Heart right ventricle (tissue), 16 donors: Measurements from ENCODE around the gene SMS. TPM values are rescaled to one million over a fixed set of nuclear protein-coding genes. Genes with fewer than 3 reads are reported as not detected.

Source experiments
- ATAC-seq, 8 donors: fragments of 200-7000 bp; cut with Tn5 transposase; one replicate each; pipeline ENCODE4 v1.9.1; 2020; ENCODE audit warnings: mild to moderate bottlenecking in 8 of 8, moderate library complexity in 8 of 8, moderate number of reproducible peaks in 1 of 8
- DNase-seq, 2 donors: peaks; one replicate each; pipeline ENCODE4 v3.0.0-alpha.2; 2020
- H3K27ac ChIP-seq, 10 donors: fragments of 200-600 bp; sonication (generic) in 2 of 10; one replicate each; pipeline versions ENCODE4 v1.5.0 to v1.8.0; 2020 to 2022; ENCODE audit warnings: mild to moderate bottlenecking in 3 of 10
- H3K27me3 ChIP-seq, 7 donors: fragments of 200-600 bp; one replicate each; pipeline ENCODE4 v1.8.0; 2021 to 2022; ENCODE audit warnings: mild to moderate bottlenecking in 2 of 7
- H3K36me3 ChIP-seq, 9 donors: fragments of 200-600 bp; sonication (generic) in 1 of 9; one replicate each; pipeline versions ENCODE4 v1.5.0 to v1.8.0; 2020 to 2022; ENCODE audit warnings: mild to moderate bottlenecking in 2 of 9
- H3K4me1 ChIP-seq, 9 donors: fragments of 200-600 bp; sonication (generic) in 1 of 9; one replicate each; pipeline versions ENCODE4 v1.5.0 to v1.8.0; 2020 to 2022; ENCODE audit warnings: mild to moderate bottlenecking in 4 of 9
- H3K4me3 ChIP-seq, 10 donors: fragments of 200-600 bp; sonication (generic) in 2 of 10; one replicate each; pipeline versions ENCODE4 v1.5.0 to v1.8.0; 2020 to 2022; ENCODE audit warnings: mild to moderate bottlenecking in 7 of 10, moderate library complexity in 2 of 10
- H3K9me3 ChIP-seq, 11 donors: fragments of 200-600 bp in 10 of 11; sonication (generic) in 2 of 11; one replicate each; pipeline versions ENCODE4 v1.5.0 to v1.8.0; 2013 to 2022; ENCODE audit warnings: mild to moderate bottlenecking in 2 of 11, control low read depth in 1 of 11, moderate library complexity in 1 of 11
- WGBS, 2 donors: extraction: QIAGEN DNeasy Blood & Tissue Kit; methylation state at CpG; one replicate each; pipeline ENCODE4 v1.1.7; 2013; ENCODE audit warnings: inconsistent platforms in 1 of 2; 5-methylcytosine and 5-hydroxymethylcytosine counted together
- intact Hi-C, 10 donors: fragments of 100-400 bp; cut with DNase I; formaldehyde crosslinking; loops; one replicate each; pipeline versions ENCODE4 v1.11.1 to v1.14.2; 2022
- polyA plus RNA-seq, 2 donors: library from polyadenylated mRNA; stranded (reverse); fragments of 200-250 nt; gene quantifications; one replicate each; pipeline ENCODE4 v1.2.3, GENCODE V29; 2013
- total RNA-seq, 10 donors: library from RNA; stranded (reverse); fragmentation: NEBNext Ultra II Directional in 3 of 10; extraction: Animal tissue kit (Norgen Biotek cat#: 25700) in 3 of 10; gene quantifications; one replicate each; pipeline versions ENCODE4 v1.2.1 to v1.2.4, GENCODE V29; 2021 to 2023
- TF ChIP-seq, protein P1 (sequence below), 9 donors: fragments of 200-600 bp; sonication (generic) in 2 of 9; IDR thresholded peaks; one replicate each; pipeline versions ENCODE4 v1.5.0 to v1.8.0; 2021 to 2022; ENCODE audit warnings: antibody characterized with exemption in 9 of 9, mild to moderate bottlenecking in 5 of 9, moderate library complexity in 1 of 9
- donor health status: Arrhythmogenic right ventricular cardiomyopathy.
- donor health status: ischemic (EF 13 %, LVEDD 7.1; RV severe dilation, severe dysfunction).
- donor health status: healthy with polysubstance abuse.
- donor health status: DM: no; HTN: yes; CAD: no.
- donor health status: DM: no; HTN: no; CAD: no.
- donor health status: ischemic (EF 25% LVEDD 6.9; RV normal size, moderate dysfunction).
- donor health status: ischemic (EF 25% LVEDD 5.7; RV mildly dilated, moderate dysfunction).
- donor health status: healthy.
- donor health status: DM: yes; HTN: yes; CAD: no.
- donor health status: Ischemic cardiomyopathy.
- donor health status: ischemic (EF 35%, LVEDD 5.7; RV mildly dilated, moderate dysfunction).
- donor health status: nonischemic (EF 11% LVEDD 7.7; RV severe dilation, severe dysfunction).
- donor health status: DM: yes; HTN: yes; CAD: no.
- donor health status: PGD.
- donor health status: ischemic (EF 29% LVEDD 5.4; RV normal size, mild dysfunction).
- donor health status: nonischemic (EF 23%, LVEDD 6.1; RV moderate dilation, normal function).

The SMS gene
- total and polyA plus RNA-seq, 12 donors = 22.3 to 70.9 (median 53.5) TPM

DNA sequence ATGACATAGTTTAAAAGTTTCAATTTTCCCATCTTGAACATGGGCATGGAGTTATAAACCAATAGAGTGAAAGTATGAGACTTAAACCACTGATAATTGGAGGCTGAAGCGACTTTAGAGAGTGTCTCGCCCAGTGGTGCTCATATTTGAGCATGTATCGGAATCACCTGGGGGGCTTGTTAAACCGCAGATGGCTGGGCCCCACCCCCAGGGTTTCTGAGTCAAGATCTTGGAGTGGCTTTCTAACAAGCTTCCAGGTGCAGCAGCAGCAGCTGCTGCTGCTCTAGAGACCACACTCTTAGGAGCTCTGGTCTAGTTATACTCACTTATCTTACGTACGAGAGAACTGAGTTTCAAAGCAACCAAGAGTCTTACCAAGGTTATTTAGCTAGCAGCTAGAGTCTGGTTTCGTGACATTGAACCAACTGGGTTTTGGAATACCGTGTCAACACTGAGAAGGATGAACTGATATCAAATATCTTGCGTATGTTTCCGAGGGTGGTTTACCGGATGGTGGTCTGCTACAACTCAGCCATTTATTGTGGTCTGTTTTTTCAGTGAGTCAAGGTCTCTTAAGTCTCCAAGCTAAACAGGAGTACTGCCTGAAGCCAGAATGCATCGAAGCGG, 97.5 kb downstream of the SMS start:
- Histone ChIP-seq H3K9me3 (no peaks in the 10 kb centered on the region), H3K27me3 (peaks cover 0 to 4% (median 0%) of the 10 kb centered on the region in 7 donors), H3K4me3 (no peak overlapping the region), H3K36me3 (no peaks in the 10 kb centered on the region), H3K27ac (no peak overlapping the region), H3K4me1 (no peaks in the 10 kb centered on the region)
- DNase-seq = no peak
- intact Hi-C loops = no loop called here
- TF ChIP-seq, protein P1, sequence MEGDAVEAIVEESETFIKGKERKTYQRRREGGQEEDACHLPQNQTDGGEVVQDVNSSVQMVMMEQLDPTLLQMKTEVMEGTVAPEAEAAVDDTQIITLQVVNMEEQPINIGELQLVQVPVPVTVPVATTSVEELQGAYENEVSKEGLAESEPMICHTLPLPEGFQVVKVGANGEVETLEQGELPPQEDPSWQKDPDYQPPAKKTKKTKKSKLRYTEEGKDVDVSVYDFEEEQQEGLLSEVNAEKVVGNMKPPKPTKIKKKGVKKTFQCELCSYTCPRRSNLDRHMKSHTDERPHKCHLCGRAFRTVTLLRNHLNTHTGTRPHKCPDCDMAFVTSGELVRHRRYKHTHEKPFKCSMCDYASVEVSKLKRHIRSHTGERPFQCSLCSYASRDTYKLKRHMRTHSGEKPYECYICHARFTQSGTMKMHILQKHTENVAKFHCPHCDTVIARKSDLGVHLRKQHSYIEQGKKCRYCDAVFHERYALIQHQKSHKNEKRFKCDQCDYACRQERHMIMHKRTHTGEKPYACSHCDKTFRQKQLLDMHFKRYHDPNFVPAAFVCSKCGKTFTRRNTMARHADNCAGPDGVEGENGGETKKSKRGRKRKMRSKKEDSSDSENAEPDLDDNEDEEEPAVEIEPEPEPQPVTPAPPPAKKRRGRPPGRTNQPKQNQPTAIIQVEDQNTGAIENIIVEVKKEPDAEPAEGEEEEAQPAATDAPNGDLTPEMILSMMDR (IDR thresholded peaks at IDR 0.05) = no peak
- no peak for ATAC-seq
- 87 to 93% methylated on average over 13 of the region's 13 CpGs for WGBS, 2 donors

DNA sequence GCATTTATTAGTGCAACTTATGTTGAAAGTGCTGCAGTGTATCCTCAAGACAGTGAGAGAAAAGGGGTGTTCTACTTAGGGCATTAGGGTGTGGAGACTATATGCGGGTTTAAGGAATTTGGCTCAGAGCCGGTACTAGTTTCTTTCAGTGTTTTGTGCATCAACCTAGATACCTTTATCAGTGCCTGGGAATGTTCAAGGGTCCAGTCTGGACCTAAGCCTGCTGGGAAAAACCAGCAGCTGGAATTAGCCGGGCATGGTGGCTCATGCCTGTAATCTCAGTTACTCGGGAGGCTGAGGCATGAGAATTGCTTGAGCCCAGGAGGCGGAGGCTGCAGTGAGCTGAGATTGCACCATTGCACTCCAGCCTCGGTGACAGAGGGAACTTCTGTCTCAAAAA, 99.0 kb downstream of the SMS start:
- 85 to 89% methylated on average over 6 of the region's 6 CpGs for WGBS, 2 donors
- ATAC-seq (no peak), DNase-seq (no peak)
- H3K4me3 ChIP-seq = no peak overlapping the region
- intact Hi-C loops = no loop called here
- H3K27me3 ChIP-seq = peaks cover 0 to 4% (median 0%) of the 10 kb centered on the region in 7 donors
- H3K27ac ChIP-seq = no peak overlapping the region
- H3K9me3 ChIP-seq = no peaks in the 10 kb centered on the region
- TF ChIP-seq, protein P1 (IDR thresholded peaks at IDR 0.05) = no peak
- no peaks in the 10 kb centered on the region for H3K4me1 ChIP-seq
- no peaks in the 10 kb centered on the region for H3K36me3 ChIP-seq

DNA sequence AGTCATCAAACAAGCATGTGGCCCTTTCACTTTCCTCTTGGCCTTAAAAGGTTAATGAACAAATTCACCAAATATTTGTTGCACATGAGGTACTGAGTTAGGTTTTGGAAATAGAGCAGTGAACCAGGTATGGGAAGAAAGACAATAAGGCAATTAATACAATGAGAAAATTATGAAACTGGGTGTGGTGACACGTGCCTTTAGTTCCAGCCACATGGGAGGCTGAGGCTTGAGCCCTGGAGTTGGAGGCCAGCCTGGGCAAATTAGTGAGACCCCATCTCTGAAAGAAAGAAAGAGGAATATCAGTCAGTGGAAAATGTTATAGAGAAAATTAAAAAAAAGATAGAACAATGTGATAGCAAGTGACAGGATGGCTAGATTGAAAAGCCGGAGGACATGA, 99.7 kb downstream of the SMS start:
- H3K27me3 ChIP-seq = peaks cover 0 to 4% (median 0%) of the 10 kb centered on the region in 7 donors
- ATAC-seq (no peak), DNase-seq (no peak)
- H3K4me3 ChIP-seq = no peak overlapping the region
- TF ChIP-seq, protein P1 (IDR thresholded peaks at IDR 0.05) = no peak
- no peak overlapping the region for H3K27ac ChIP-seq
- intact Hi-C loops = no loop called here
- 87 to 94% methylated on average over 2 of the region's 2 CpGs for WGBS, 2 donors
- no peaks in the 10 kb centered on the region for H3K36me3 ChIP-seq
- no peaks in the 10 kb centered on the region for H3K4me1 ChIP-seq
- H3K9me3 ChIP-seq = no peaks in the 10 kb centered on the region

DNA sequence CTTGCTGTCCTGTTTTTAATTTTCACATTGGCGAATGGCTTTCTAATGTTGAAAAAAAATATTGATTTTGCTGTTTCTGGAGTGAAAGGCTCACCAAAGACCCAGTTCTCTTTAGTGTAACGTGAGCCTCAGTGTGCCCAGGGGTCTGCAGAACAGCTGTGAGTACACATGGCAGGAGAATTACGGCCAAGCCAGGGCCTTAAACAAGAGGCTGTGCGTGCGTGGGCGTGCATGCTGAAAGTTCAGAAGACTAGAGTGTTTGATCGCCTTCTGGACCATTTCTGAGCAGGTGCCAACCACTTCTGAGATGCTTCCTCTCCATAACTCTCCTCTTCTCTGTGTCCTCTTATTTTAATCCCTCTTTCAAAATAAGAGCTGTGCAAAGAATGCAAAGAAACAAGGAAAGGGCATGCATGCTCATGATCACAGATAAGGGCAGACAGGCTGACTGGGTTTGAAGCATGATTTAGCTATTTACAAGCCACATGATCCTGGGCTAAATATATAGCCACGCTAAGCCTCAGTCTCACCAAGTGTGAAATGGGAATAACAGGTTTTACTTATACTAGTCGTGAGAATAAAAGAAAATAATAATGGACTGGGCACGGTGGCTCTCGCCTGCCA, 101.5 kb downstream of the SMS start:
- peaks cover 0 to 4% (median 0%) of the 10 kb centered on the region in 7 donors for H3K27me3 ChIP-seq
- no peaks in the 10 kb centered on the region for H3K9me3 ChIP-seq
- H3K36me3 ChIP-seq = no peaks in the 10 kb centered on the region
- WGBS, 2 donors = 80 to 84% methylated on average over 11 of the region's 11 CpGs
- H3K4me3 ChIP-seq = no peak overlapping the region
- TF ChIP-seq, protein P1 (IDR thresholded peaks at IDR 0.05) = no peak
- DNase-seq = no peak
- no peak overlapping the region for H3K27ac ChIP-seq
- ATAC-seq = no peak
- intact Hi-C loops = no loop called here
- H3K4me1 ChIP-seq = no peaks in the 10 kb centered on the region
